Measurements from ENCODE around the gene MGAT3.
A peak's percentile ranks its signal among the peaks of the same experiment; 100 is the strongest.

The MGAT3 gene

GRCh38 chr22:39450258-39450955 lies 6.4 kb upstream of the MGAT3 start:
- H3K79me2 ChIP-seq (ENCODE audit: insufficient read depth, low read length), result peaks cover 77% of the 10 kb centered on the region
- peak overlapping the region; percentile 98 for H3K27ac ChIP-seq (ENCODE audit: low read depth, low read length)
- no peak overlapping the region for H3K4me3 ChIP-seq (ENCODE audit: insufficient read depth, low read length, poor library complexity, severe bottlenecking)

GRCh38 chr22:39452740-39453040 lies 4.1 kb upstream of the MGAT3 start:
- Histone ChIP-seq H2AFZ (ENCODE audit: low read depth, low read length, severe bottlenecking) (no peak overlapping the region), H3K36me3 (ENCODE audit: low read length) (no peaks in the 10 kb centered on the region; the same call in 1 of the 2 replicates), H4K20me1 (ENCODE audit: low read depth, low read length) (no peaks in the 10 kb centered on the region), H3K27me3 (ENCODE audit: low read length) (no peaks in the 10 kb centered on the region), H3K9ac (ENCODE audit: low read length) (peak overlapping the region; percentile 49), H3K9me3 (ENCODE audit: insufficient read depth, low read length) (no peaks in the 10 kb centered on the region), H3K4me2 (ENCODE audit: low read depth, low read length, poor library complexity, severe bottlenecking) (peak overlapping the region; percentile 92), H3K9me2 (replicated peaks; ENCODE audit: insufficient read depth, low read length) (no peaks in the 10 kb centered on the region), H3K27ac (ENCODE audit: low read depth, low read length) (peak overlapping the region; percentile 98), H3K4me3 (ENCODE audit: insufficient read depth, low read length, poor library complexity, severe bottlenecking) (no peak overlapping the region), H3F3A (ENCODE audit: insufficient read depth) (peaks cover 70% of the 10 kb centered on the region), H3K79me2 (ENCODE audit: insufficient read depth, low read length) (peaks cover 90% of the 10 kb centered on the region)
- TF ChIP-seq EZH2phosphoT487 (conservative IDR thresholded peaks at IDR 0.05; ENCODE audit: low read length) (no peak), CTCF (IDR thresholded peaks at IDR 0.05; ENCODE audit: insufficient read depth, low read length, poor library complexity, severe bottlenecking) (no peak)

More at GRCh38 chr22:39450258-39450955, 6.4 kb upstream of the MGAT3 start:
- Histone ChIP-seq H3K9me2 (replicated peaks; ENCODE audit: insufficient read depth, low read length) (no peaks in the 10 kb centered on the region), H3K4me2 (ENCODE audit: low read depth, low read length, poor library complexity, severe bottlenecking) (peak overlapping the region; percentile 86), H3K9me3 (ENCODE audit: insufficient read depth, low read length) (no peaks in the 10 kb centered on the region), H4K20me1 (ENCODE audit: low read depth, low read length) (no peaks in the 10 kb centered on the region), H3K9ac (ENCODE audit: low read length) (peak overlapping the region; percentile 91), H2AFZ (ENCODE audit: low read depth, low read length, severe bottlenecking) (no peak overlapping the region), H3K27me3 (ENCODE audit: low read length) (no peaks in the 10 kb centered on the region), H3F3A (ENCODE audit: insufficient read depth) (peaks cover 83% of the 10 kb centered on the region), H3K36me3 (ENCODE audit: low read length) (no peaks in the 10 kb centered on the region; the same call in 1 of the 2 replicates)
- TF ChIP-seq CTCF (IDR thresholded peaks at IDR 0.05; ENCODE audit: insufficient read depth, low read length, poor library complexity, severe bottlenecking), result no peak

- peaks cover 90% of the 10 kb centered on the region for H3K79me2 ChIP-seq (ENCODE audit: insufficient read depth, low read length)
- H3K9ac ChIP-seq (ENCODE audit: low read length), result peak overlapping the region; percentile 78
- H4K20me1 ChIP-seq (ENCODE audit: low read depth, low read length), result no peaks in the 10 kb centered on the region
- H3K4me2 ChIP-seq (ENCODE audit: low read depth, low read length, poor library complexity, severe bottlenecking), result peak overlapping the region; percentile 92
- H3K9me3 ChIP-seq (ENCODE audit: insufficient read depth, low read length), result no peaks in the 10 kb centered on the region
- no peaks in the 10 kb centered on the region for H3K27me3 ChIP-seq (ENCODE audit: low read length)
- peaks cover 72% of the 10 kb centered on the region for H3F3A ChIP-seq (ENCODE audit: insufficient read depth)
- no peak overlapping the region for H2AFZ ChIP-seq (ENCODE audit: low read depth, low read length, severe bottlenecking)
- H3K27ac ChIP-seq (ENCODE audit: low read depth, low read length), result peak overlapping the region; percentile 98
- no peaks in the 10 kb centered on the region; the same call in 1 of the 2 replicates for H3K36me3 ChIP-seq (ENCODE audit: low read length)
- H3K9me2 ChIP-seq (replicated peaks; ENCODE audit: insufficient read depth, low read length), result no peaks in the 10 kb centered on the region
- H3K4me3 ChIP-seq (ENCODE audit: insufficient read depth, low read length, poor library complexity, severe bottlenecking), result peak overlapping the region; percentile 65
- no peak for TF ChIP-seq EZH2phosphoT487 (conservative IDR thresholded peaks at IDR 0.05; ENCODE audit: low read length)
- TF ChIP-seq CTCF (IDR thresholded peaks at IDR 0.05; ENCODE audit: insufficient read depth, low read length, poor library complexity, severe bottlenecking), result no peak
Measured at GRCh38 chr22:39453765-39454378, 2.9 kb upstream of the MGAT3 start.

Measured in SU-DHL-6 (cell line).